ENCODE measurements around the gene PYGO1.
"Not testable (repeated sequence)": the region's sequence is repeated elsewhere in the genome, so short reads cannot be mapped to it uniquely, and the experiment has no call there.

The PYGO1 gene

GRCh38 chr15:55535436-55535835 lies 52.7 kb downstream of the PYGO1 start:
- no peak for ATAC-seq
- DNase-seq = no peak
- Mint-ChIP-seq H3K4me3 (no peak overlapping the region), H3K27ac (no peak overlapping the region), H3K36me3 (ENCODE audit: low read depth) (no peaks in the 10 kb centered on the region), H3K4me1 (no peaks in the 10 kb centered on the region), H3K9me3 (no peaks in the 10 kb centered on the region), H3K27me3 (peaks cover 7% of the 10 kb centered on the region)

GRCh38 chr15:55532944-55533343 lies 55.2 kb downstream of the PYGO1 start:
- H3K4me1 Mint-ChIP-seq = no peaks in the 10 kb centered on the region
- ATAC-seq = no peak
- peaks cover 2% of the 10 kb centered on the region for H3K27me3 Mint-ChIP-seq
- H3K27ac Mint-ChIP-seq = no peak overlapping the region
- DNase-seq = no peak
- H3K4me3 Mint-ChIP-seq = no peak overlapping the region
- H3K36me3 Mint-ChIP-seq (ENCODE audit: low read depth) = no peaks in the 10 kb centered on the region
- H3K9me3 Mint-ChIP-seq = no peaks in the 10 kb centered on the region

GRCh38 chr15:55530861-55531313 lies 57.3 kb downstream of the PYGO1 start:
- no peaks in the 10 kb centered on the region for H3K9me3 Mint-ChIP-seq
- ATAC-seq (no peak), DNase-seq (no peak)
- no peaks in the 10 kb centered on the region for H3K4me1 Mint-ChIP-seq
- H3K36me3 Mint-ChIP-seq (ENCODE audit: low read depth) = no peaks in the 10 kb centered on the region
- H3K4me3 Mint-ChIP-seq = no peak overlapping the region
- H3K27ac Mint-ChIP-seq = no peak overlapping the region
- peaks cover 4% of the 10 kb centered on the region for H3K27me3 Mint-ChIP-seq

GRCh38 chr15:55528812-55529211 lies 59.3 kb downstream of the PYGO1 start:
- Mint-ChIP-seq H3K4me1 (no peaks in the 10 kb centered on the region), H3K36me3 (ENCODE audit: low read depth) (no peaks in the 10 kb centered on the region), H3K9me3 (no peaks in the 10 kb centered on the region), H3K27me3 (peaks cover 13% of the 10 kb centered on the region), H3K27ac (no peak overlapping the region), H3K4me3 (no peak overlapping the region)
- ATAC-seq = no peak
- no peak for DNase-seq

GRCh38 chr15:55527150-55527549 lies 61.0 kb downstream of the PYGO1 start:
- H3K9me3 Mint-ChIP-seq = no peaks in the 10 kb centered on the region

GRCh38 chr15:55526559-55527036 lies 61.5 kb downstream of the PYGO1 start:
- ATAC-seq (peak; percentile 59), DNase-seq (no peak)
- H3K4me1 Mint-ChIP-seq = no peaks in the 10 kb centered on the region
- no peak overlapping the region for H3K27ac Mint-ChIP-seq
- H3K27me3 Mint-ChIP-seq = peaks cover 19% of the 10 kb centered on the region
- H3K4me3 Mint-ChIP-seq = no peak overlapping the region
- H3K36me3 Mint-ChIP-seq (ENCODE audit: low read depth) = no peaks in the 10 kb centered on the region
- no peaks in the 10 kb centered on the region for H3K9me3 Mint-ChIP-seq

More at GRCh38 chr15:55527150-55527549, 61.0 kb downstream of the PYGO1 start:
- Mint-ChIP-seq H3K27me3 (peaks cover 19% of the 10 kb centered on the region), H3K36me3 (ENCODE audit: low read depth) (no peaks in the 10 kb centered on the region), H3K4me1 (no peaks in the 10 kb centered on the region), H3K4me3 (no peak overlapping the region), H3K27ac (no peak overlapping the region)
- ATAC-seq (no peak), DNase-seq (no peak)

GRCh38 chr15:55522742-55523450 lies 65.2 kb downstream of the PYGO1 start:
- no peak overlapping the region for H3K27ac Mint-ChIP-seq
- peaks cover 19% of the 10 kb centered on the region for H3K27me3 Mint-ChIP-seq
- no peak for DNase-seq
- no peaks in the 10 kb centered on the region for H3K9me3 Mint-ChIP-seq
- no peaks in the 10 kb centered on the region for H3K36me3 Mint-ChIP-seq (ENCODE audit: low read depth)
- no peak for ATAC-seq
- no peak overlapping the region for H3K4me3 Mint-ChIP-seq
- H3K4me1 Mint-ChIP-seq = no peaks in the 10 kb centered on the region

- Mint-ChIP-seq H3K27ac (no peak overlapping the region), H3K4me1 (no peaks in the 10 kb centered on the region), H3K36me3 (ENCODE audit: low read depth) (no peaks in the 10 kb centered on the region), H3K4me3 (no peak overlapping the region), H3K9me3 (no peaks in the 10 kb centered on the region), H3K27me3 (peaks cover 4% of the 10 kb centered on the region)
- DNase-seq (no peak), ATAC-seq (no peak)
Observed at GRCh38 chr15:55518641-55519040, 69.5 kb downstream of the PYGO1 start.

GRCh38 chr15:55518009-55518408 lies 70.1 kb downstream of the PYGO1 start:
- Mint-ChIP-seq H3K36me3 (ENCODE audit: low read depth) (no peaks in the 10 kb centered on the region), H3K27me3 (no peaks in the 10 kb centered on the region), H3K27ac (no peak overlapping the region), H3K4me3 (no peak overlapping the region), H3K9me3 (no peaks in the 10 kb centered on the region), H3K4me1 (no peaks in the 10 kb centered on the region)
- no peak for ATAC-seq
- DNase-seq = no peak

GRCh38 chr15:55515991-55516776 lies 72.0 kb downstream of the PYGO1 start:
- no peak overlapping the region for H3K4me3 Mint-ChIP-seq

GRCh38 chr15:55515491-55515890 lies 72.7 kb downstream of the PYGO1 start:
- Mint-ChIP-seq H3K4me3 (no peak overlapping the region), H3K27me3 (no peaks in the 10 kb centered on the region), H3K9me3 (no peaks in the 10 kb centered on the region), H3K27ac (no peak overlapping the region), H3K36me3 (ENCODE audit: low read depth) (no peaks in the 10 kb centered on the region), H3K4me1 (no peaks in the 10 kb centered on the region)
- DNase-seq (no peak), ATAC-seq (no peak)

More at GRCh38 chr15:55515991-55516776, 72.0 kb downstream of the PYGO1 start:
- no peaks in the 10 kb centered on the region for H3K9me3 Mint-ChIP-seq
- no peak for DNase-seq
- H3K27ac Mint-ChIP-seq = no peak overlapping the region
- H3K27me3 Mint-ChIP-seq = no peaks in the 10 kb centered on the region
- no peaks in the 10 kb centered on the region for H3K4me1 Mint-ChIP-seq
- no peaks in the 10 kb centered on the region for H3K36me3 Mint-ChIP-seq (ENCODE audit: low read depth)
- no peak for ATAC-seq

- Mint-ChIP-seq H3K27me3 (no peaks in the 10 kb centered on the region), H3K27ac (no peak overlapping the region), H3K4me1 (no peaks in the 10 kb centered on the region), H3K4me3 (no peak overlapping the region), H3K9me3 (no peaks in the 10 kb centered on the region), H3K36me3 (ENCODE audit: low read depth) (no peaks in the 10 kb centered on the region)
- no peak for DNase-seq
- no peak for ATAC-seq
Observed at GRCh38 chr15:55514414-55514850, 73.7 kb downstream of the PYGO1 start.

- not testable (repeated sequence) for H3K36me3 Mint-ChIP-seq (ENCODE audit: low read depth); H3K4me1 Mint-ChIP-seq; ATAC-seq; H3K27ac Mint-ChIP-seq; H3K4me3 Mint-ChIP-seq; DNase-seq; H3K9me3 Mint-ChIP-seq; H3K27me3 Mint-ChIP-seq
Observed at GRCh38 chr15:55513621-55514413, 74.3 kb downstream of the PYGO1 start.

- H3K4me1 Mint-ChIP-seq = no peaks in the 10 kb centered on the region
- no peak overlapping the region for H3K27ac Mint-ChIP-seq
- DNase-seq (no peak), ATAC-seq (no peak)
- no peaks in the 10 kb centered on the region for H3K36me3 Mint-ChIP-seq (ENCODE audit: low read depth)
- H3K27me3 Mint-ChIP-seq = no peaks in the 10 kb centered on the region
- H3K9me3 Mint-ChIP-seq = no peaks in the 10 kb centered on the region
- no peak overlapping the region for H3K4me3 Mint-ChIP-seq
Observed at GRCh38 chr15:55513152-55513551, 75.0 kb downstream of the PYGO1 start.
